Ascending aorta (tissue), 2 donors: ENCODE data around the gene ARHGAP24. TPM values are rescaled to one million over a fixed set of nuclear protein-coding genes. Genes with fewer than 3 reads are reported as not detected.
"Not testable (repeated sequence)": the region's sequence is repeated elsewhere in the genome, so short reads cannot be mapped to it uniquely, and the experiment has no call there.

Source experiments
- DNase-seq, 2 donors: peaks; one replicate each; pipeline ENCODE4 v3.0.0-alpha.2; 2019; ENCODE audit warnings: low spot score in 2 of 2
- H3K27ac ChIP-seq, 2 donors: fragments of 200-600 bp; sonication (generic); one replicate each; pipeline ENCODE4 v1.5.1; 2016 to 2017; ENCODE audit warnings: mild to moderate bottlenecking in 1 of 2
- H3K27me3 ChIP-seq: fragments of 200-600 bp; sonication (generic); one replicate; pipeline ENCODE4 v1.5.1; 2017
- H3K36me3 ChIP-seq, 2 donors: fragments of 200-600 bp; sonication (generic); one replicate each; pipeline ENCODE4 v1.5.1; 2016
- H3K4me1 ChIP-seq, 2 donors: fragments of 200-600 bp; sonication (generic); one replicate each; pipeline ENCODE4 v1.5.1; 2016 to 2017; ENCODE audit warnings: mild to moderate bottlenecking in 1 of 2
- H3K4me3 ChIP-seq, 2 donors: fragments of 200-600 bp; sonication (generic); one replicate each; pipeline ENCODE4 v1.5.1; 2016 to 2017; ENCODE audit warnings: mild to moderate bottlenecking in 1 of 2
- H3K9me3 ChIP-seq, 2 donors: fragments of 200-600 bp; sonication (generic); one replicate each; pipeline ENCODE4 v1.5.1; 2016
- CTCF ChIP-seq, 3 experiments: fragments of 200-600 bp in 2 of 3; fragments of 450-650 bp in 1 of 3; sonication (generic) in 2 of 3; IDR thresholded peaks; one replicate each; pipeline ENCODE4 v1.5.1; 2016 to 2019; ENCODE audit warnings: antibody characterized with exemption in 3 of 3, mild to moderate bottlenecking in 1 of 3, moderate library complexity in 1 of 3
- intact Hi-C: fragments of 100-400 bp; cut with DNase I; formaldehyde crosslinking; loops from one replicate; pipeline ENCODE4 v1.15.1; 2023
- total RNA-seq: library from RNA; depleted of rRNA; stranded (reverse); fragments of >200 nt; gene quantifications from one replicate; pipeline ENCODE4 v1.1.0, GENCODE V29; 2016

Gene ARHGAP24
- total RNA-seq, 1 donor from 2014 or later = 13.9 TPM

- H3K4me1 ChIP-seq = peaks cover 0 to 24% of the 10 kb centered on the region in 2 donors
- H3K9me3 ChIP-seq = no peaks in the 10 kb centered on the region
- no peaks in the 10 kb centered on the region for H3K36me3 ChIP-seq
- H3K27ac ChIP-seq = no peak overlapping the region
- intact Hi-C loops = no loop called here
- H3K4me3 ChIP-seq = no peak overlapping the region
- DNase-seq = no peak
- H3K27me3 ChIP-seq = no peaks in the 10 kb centered on the region
- TF ChIP-seq CTCF (IDR thresholded peaks at IDR 0.05) = no peak
Observed at GRCh38 chr4:86015412-86016350, 540.7 kb downstream of the ARHGAP24 start.

DNA sequence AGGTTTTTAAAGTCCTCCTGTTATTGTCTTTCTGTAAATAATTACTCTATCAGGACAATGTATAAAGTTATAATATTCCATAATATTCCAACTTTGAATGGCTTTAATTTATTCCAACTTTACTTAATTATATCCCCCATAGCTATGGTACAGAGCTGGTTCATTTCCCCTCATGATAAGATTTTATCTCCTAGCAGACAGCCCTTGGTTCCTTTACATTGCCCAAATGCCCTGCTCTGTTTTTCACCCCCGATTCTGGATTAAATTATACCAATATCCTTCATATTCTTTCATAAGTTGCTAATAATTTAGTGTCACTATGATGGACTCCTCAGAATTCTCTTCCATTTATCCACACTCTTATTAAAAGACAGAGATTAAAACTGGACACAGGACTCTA is 544.4 kb downstream of the ARHGAP24 start:
- no peak for DNase-seq
- H3K27ac ChIP-seq = no peak overlapping the region
- intact Hi-C loops = no loop called here
- H3K36me3 ChIP-seq = no peaks in the 10 kb centered on the region
- H3K27me3 ChIP-seq = no peaks in the 10 kb centered on the region
- no peak for TF ChIP-seq CTCF (IDR thresholded peaks at IDR 0.05)
- peaks cover 0 to 2% of the 10 kb centered on the region in 2 donors for H3K4me1 ChIP-seq
- no peak overlapping the region for H3K4me3 ChIP-seq
- H3K9me3 ChIP-seq = no peaks in the 10 kb centered on the region

DNA sequence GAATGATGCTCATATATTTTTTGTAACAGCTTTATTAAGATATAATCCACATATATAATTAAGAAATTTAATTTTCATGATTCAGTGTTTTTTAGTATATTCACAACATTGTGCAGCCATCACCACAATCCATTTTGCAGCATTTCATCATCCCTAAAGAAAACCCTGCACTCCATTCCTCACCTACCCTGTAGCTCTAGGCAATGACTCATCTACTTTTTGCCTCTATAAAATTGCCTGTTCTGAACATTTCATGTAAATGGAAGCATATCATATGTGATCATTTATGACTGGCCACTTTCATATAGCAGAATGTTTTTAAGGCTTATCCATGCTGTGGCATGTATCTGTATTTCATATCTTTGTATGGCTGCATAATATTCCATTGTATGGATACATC is 545.0 kb downstream of the ARHGAP24 start:
- intact Hi-C loops = no loop called here
- H3K4me1 ChIP-seq = no peaks in the 10 kb centered on the region
- no peaks in the 10 kb centered on the region for H3K9me3 ChIP-seq
- DNase-seq = no peak
- H3K27ac ChIP-seq = no peak overlapping the region
- H3K27me3 ChIP-seq = no peaks in the 10 kb centered on the region
- no peak for TF ChIP-seq CTCF (IDR thresholded peaks at IDR 0.05)
- H3K4me3 ChIP-seq = no peak overlapping the region
- H3K36me3 ChIP-seq = no peaks in the 10 kb centered on the region

DNA sequence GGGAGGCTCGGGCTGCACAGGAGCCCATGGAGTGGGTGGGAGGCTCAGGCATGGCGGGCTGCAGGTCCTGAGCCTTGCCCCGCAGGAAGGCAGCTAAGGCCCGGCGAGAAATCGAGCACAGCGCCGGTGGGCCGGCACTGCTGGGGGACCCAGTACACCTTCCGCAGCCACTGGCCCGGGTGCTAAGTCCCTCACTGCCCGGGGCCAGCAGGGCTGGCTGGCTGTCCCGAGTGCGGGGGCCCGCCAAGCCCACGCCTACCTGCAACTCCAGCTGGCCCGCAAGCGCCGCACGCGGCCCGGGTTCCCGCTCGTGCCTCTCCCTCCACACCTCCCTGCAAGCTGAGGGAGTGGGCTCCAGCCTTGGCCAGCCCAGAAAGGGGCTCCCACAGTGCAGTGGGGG is 546.7 kb downstream of the ARHGAP24 start:
- H3K4me3 ChIP-seq, H3K36me3 ChIP-seq, H3K27ac ChIP-seq, H3K9me3 ChIP-seq, H3K4me1 ChIP-seq, H3K27me3 ChIP-seq, DNase-seq, intact Hi-C loops: not testable (repeated sequence)

DNA sequence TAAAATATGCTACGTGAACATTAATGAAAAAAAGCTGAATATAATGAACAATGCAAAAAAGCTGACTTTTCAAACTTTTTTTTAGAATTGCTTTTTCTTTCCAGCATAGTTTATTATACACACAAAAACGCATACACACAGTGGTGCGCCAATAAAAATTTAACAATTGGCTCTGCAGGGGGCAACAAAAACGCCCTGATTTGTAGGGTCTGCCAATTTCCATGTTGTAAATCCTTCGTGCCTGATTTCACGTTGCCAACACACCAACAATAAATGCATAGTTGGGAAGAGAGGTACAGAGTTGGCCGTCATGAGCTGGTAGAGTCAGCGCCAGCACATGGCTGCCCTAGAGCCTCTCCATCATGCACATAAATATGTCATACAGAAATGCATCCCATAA is 551.8 kb downstream of the ARHGAP24 start:
- DNase-seq = no peak
- Histone ChIP-seq H3K4me1 (no peaks in the 10 kb centered on the region), H3K27ac (no peak overlapping the region), H3K9me3 (no peaks in the 10 kb centered on the region), H3K4me3 (no peak overlapping the region), H3K36me3 (no peaks in the 10 kb centered on the region), H3K27me3 (no peaks in the 10 kb centered on the region)
- intact Hi-C loops = no loop called here
- TF ChIP-seq CTCF (IDR thresholded peaks at IDR 0.05) = no peak

DNA sequence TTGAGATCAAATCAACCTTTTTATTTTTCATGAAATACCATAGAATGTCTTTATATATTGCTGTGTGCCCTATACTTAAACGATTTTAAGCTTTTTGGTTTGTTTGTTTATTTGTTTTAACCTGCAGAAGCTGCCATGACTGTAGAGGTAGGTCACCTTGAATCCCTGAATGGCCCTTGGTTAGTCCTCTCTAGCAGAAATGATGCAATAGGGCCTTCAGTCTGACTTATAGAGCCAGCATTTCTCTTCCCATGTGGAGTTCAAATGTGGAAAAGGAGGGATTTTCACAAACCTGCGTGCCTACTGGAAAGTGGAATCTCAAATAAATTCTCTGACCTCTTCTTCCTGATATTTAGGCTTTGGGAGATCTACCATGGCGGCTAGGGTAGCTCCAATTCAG is 557.0 kb downstream of the ARHGAP24 start:
- no peak for TF ChIP-seq CTCF (IDR thresholded peaks at IDR 0.05)
- Histone ChIP-seq H3K4me3 (no peak overlapping the region), H3K36me3 (no peaks in the 10 kb centered on the region), H3K9me3 (no peaks in the 10 kb centered on the region), H3K27me3 (no peaks in the 10 kb centered on the region), H3K4me1 (peaks cover 0 to 9% of the 10 kb centered on the region in 2 donors), H3K27ac (peak overlapping the region; percentile 82 to 95)
- intact Hi-C loops = loop anchor here (2.0 to 5.0 kb wide), 2 partner anchors 21 to 240 kb away; no protein-coding TSS in a partner anchor
- no peak for DNase-seq
